Sigmoid colon (tissue), 4 donors: ENCODE results near the gene RTL10.

Experiments
- EP300 ChIP-seq, 4 donors: sonication (generic); formaldehyde crosslinking; IDR thresholded peaks; one replicate each; pipeline ENCODE4 v1.6.1; 2017; ENCODE audit warnings: antibody characterized with exemption in 4 of 4
- POLR2A ChIP-seq, 2 donors: fragments of 450-650 bp; IDR thresholded peaks; one replicate each; pipeline ENCODE4 v1.6.1; 2016; ENCODE audit warnings: antibody characterized with exemption in 2 of 2, mild to moderate bottlenecking in 2 of 2, moderate library complexity in 2 of 2
- POLR2AphosphoS5 ChIP-seq, 4 donors: sonication (generic); formaldehyde crosslinking; IDR thresholded peaks; one replicate each; pipeline ENCODE4 v1.6.1; 2017; ENCODE audit warnings: antibody characterized with exemption in 4 of 4
- TF ChIP-seq, protein P1 (sequence below), 4 experiments: fragments of 450-650 bp in 3 of 4; fragments of 200-600 bp in 1 of 4; IDR thresholded peaks; one replicate each; pipeline ENCODE4 v1.5.1; 2016 to 2019; ENCODE audit warnings: antibody characterized with exemption in 4 of 4, mild to moderate bottlenecking in 3 of 4, moderate library complexity in 2 of 4

GRCh38 chr22:19853879-19854777, 546 bp downstream of the RTL10 start:
- TF ChIP-seq, protein P1, sequence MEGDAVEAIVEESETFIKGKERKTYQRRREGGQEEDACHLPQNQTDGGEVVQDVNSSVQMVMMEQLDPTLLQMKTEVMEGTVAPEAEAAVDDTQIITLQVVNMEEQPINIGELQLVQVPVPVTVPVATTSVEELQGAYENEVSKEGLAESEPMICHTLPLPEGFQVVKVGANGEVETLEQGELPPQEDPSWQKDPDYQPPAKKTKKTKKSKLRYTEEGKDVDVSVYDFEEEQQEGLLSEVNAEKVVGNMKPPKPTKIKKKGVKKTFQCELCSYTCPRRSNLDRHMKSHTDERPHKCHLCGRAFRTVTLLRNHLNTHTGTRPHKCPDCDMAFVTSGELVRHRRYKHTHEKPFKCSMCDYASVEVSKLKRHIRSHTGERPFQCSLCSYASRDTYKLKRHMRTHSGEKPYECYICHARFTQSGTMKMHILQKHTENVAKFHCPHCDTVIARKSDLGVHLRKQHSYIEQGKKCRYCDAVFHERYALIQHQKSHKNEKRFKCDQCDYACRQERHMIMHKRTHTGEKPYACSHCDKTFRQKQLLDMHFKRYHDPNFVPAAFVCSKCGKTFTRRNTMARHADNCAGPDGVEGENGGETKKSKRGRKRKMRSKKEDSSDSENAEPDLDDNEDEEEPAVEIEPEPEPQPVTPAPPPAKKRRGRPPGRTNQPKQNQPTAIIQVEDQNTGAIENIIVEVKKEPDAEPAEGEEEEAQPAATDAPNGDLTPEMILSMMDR (IDR thresholded peaks at IDR 0.05) = no peak
- TF ChIP-seq POLR2AphosphoS5 (IDR thresholded peaks at IDR 0.05) = no peak
- TF ChIP-seq POLR2A (IDR thresholded peaks at IDR 0.05) = no peak
- TF ChIP-seq EP300 (IDR thresholded peaks at IDR 0.05) = no peak
